Measurements from ENCODE around the gene DLX3.

DNA sequence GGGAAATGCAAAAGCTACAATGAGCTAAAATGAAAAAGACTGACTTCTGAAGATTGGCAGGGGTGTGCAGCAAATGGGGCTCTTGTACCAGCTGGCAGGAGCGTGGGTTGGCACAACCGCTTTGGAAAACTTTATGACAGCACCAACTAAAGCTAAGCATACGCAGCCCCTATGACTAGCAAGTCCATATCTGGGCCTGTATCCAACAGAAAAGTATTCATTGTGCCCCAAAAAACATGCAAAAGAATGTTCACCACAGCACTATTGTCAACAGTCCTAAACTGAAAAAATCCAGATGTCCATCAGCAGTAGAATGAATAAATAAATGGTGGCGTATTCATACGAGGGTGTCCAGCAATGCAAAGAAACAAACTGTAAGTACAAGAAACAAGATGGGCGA lies 38.3 kb upstream of the DLX3 start:
- TF ChIP-seq POLR2AphosphoS5 (IDR thresholded peaks at IDR 0.05) (no peak), POLR2A (IDR thresholded peaks at IDR 0.05) (no peak)
- TF ChIP-seq, protein P1, sequence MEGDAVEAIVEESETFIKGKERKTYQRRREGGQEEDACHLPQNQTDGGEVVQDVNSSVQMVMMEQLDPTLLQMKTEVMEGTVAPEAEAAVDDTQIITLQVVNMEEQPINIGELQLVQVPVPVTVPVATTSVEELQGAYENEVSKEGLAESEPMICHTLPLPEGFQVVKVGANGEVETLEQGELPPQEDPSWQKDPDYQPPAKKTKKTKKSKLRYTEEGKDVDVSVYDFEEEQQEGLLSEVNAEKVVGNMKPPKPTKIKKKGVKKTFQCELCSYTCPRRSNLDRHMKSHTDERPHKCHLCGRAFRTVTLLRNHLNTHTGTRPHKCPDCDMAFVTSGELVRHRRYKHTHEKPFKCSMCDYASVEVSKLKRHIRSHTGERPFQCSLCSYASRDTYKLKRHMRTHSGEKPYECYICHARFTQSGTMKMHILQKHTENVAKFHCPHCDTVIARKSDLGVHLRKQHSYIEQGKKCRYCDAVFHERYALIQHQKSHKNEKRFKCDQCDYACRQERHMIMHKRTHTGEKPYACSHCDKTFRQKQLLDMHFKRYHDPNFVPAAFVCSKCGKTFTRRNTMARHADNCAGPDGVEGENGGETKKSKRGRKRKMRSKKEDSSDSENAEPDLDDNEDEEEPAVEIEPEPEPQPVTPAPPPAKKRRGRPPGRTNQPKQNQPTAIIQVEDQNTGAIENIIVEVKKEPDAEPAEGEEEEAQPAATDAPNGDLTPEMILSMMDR (IDR thresholded peaks at IDR 0.05) = no peak
